Retinal pigment epithelial cell (primary cell): ENCODE measurements around the gene RNF4.
A peak's percentile ranks its signal among the peaks of the same experiment; 100 is the strongest.

Experiments
- DNase-seq: peaks from one replicate; pipeline ENCODE4 v3.0.0-alpha.2; 2010; ENCODE audit warnings: low read depth
- H3K4me3 ChIP-seq: 2 replicates; pipeline ENCODE4 v1.5.1; 2011; ENCODE audit warnings: mild to moderate bottlenecking, low read length, control low read depth, moderate library complexity
- TF ChIP-seq, protein P1 (sequence below): conservative IDR thresholded peaks from 2 replicates; pipeline ENCODE4 v1.5.1; 2011; ENCODE audit warnings: low read depth, low read length, control low read depth, inconsistent platforms

RNF4 gene

GRCh38 chr4:2437475-2438215 is 31.3 kb upstream of the RNF4 start:
- no peak overlapping the region for H3K4me3 ChIP-seq
- DNase-seq: no peak
- TF ChIP-seq, protein P1, sequence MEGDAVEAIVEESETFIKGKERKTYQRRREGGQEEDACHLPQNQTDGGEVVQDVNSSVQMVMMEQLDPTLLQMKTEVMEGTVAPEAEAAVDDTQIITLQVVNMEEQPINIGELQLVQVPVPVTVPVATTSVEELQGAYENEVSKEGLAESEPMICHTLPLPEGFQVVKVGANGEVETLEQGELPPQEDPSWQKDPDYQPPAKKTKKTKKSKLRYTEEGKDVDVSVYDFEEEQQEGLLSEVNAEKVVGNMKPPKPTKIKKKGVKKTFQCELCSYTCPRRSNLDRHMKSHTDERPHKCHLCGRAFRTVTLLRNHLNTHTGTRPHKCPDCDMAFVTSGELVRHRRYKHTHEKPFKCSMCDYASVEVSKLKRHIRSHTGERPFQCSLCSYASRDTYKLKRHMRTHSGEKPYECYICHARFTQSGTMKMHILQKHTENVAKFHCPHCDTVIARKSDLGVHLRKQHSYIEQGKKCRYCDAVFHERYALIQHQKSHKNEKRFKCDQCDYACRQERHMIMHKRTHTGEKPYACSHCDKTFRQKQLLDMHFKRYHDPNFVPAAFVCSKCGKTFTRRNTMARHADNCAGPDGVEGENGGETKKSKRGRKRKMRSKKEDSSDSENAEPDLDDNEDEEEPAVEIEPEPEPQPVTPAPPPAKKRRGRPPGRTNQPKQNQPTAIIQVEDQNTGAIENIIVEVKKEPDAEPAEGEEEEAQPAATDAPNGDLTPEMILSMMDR: no peak

DNA sequence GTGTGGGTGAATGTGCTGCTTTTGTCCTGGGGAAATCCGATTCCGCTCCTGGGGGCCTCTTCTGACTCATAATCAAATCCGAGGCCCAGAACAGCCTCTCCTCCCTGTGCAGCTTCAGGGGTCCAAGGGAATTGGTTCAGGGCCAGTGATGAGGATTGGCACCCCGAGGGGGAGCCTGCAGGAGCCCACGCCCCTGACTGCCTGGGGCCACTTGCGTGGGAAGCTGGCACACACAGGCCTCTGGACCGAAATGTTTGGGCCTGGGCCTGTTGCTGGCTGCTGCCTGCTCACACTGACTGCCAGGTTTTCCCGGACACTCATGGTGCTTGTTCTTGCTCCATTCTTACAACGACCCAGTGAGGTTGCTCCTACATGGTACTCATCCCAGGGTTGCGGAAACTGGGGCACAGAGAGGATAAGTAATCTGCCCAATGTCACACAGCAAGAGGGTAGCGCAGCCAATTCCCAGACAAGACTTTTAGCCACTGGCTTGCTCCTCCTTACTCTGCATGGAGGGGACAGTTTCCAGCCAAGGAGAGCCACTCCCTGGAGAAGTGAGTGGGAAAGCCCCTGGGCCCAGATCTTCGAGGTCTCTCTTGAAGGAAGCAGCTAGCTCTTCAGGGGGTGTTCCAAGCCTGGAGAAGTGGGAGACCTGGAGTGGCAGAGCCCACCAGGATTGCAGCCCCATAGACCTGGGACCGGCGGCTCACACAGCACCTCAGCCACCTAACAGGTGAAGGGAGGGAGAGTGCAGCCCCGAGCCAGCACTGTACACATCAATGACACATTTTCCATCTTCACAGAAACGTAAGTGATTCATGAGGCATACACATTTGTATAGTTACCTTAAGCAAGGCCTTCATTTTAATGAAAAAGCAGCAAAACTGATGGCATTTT is 29.8 kb upstream of the RNF4 start:
- TF ChIP-seq, protein P1: no peak
- DNase-seq: no peak

DNA sequence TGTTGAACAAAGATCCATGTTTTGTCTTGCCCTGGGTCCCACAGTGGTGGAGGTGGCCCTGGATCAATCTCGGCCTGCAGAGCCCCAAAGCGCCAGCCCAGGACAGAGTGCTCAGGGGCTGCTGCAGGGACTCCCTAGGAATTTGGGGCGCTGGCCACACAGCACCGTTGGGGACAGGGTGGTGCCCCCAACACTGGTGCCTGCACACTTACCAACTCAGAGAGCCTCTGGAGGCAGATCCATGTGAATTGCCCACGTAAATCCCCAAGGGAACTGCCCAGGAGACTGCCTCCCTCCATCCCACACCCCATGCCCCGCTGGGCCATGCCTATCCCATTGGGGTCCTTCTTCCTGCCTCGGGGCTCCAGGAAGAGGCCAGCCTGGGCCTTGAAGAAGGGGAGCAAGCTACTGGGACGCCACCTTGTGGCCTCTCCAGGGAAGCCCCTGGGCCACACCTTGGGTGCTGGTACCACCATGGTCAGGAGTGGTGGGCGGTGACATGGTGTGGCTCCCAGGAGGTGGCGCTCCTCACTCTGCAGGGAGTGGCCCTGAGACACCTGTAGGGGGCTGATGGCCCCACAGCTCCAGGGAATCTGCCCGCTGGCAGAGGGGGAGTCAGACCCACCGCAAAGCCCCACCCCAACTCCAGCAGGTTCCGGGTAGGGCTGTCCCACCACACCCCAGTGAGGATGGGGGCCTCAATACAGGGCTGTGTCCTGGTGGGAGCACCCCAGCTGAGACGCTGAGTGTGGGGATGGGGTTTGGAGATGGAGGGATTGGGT is 27.3 kb upstream of the RNF4 start:
- TF ChIP-seq, protein P1: peak; percentile 95
- H3K4me3 ChIP-seq: no peak overlapping the region
- DNase-seq: peak; percentile 37

More for the DNA sequence above, 29.8 kb upstream of the RNF4 start:
- H3K4me3 ChIP-seq: no peak overlapping the region

DNA sequence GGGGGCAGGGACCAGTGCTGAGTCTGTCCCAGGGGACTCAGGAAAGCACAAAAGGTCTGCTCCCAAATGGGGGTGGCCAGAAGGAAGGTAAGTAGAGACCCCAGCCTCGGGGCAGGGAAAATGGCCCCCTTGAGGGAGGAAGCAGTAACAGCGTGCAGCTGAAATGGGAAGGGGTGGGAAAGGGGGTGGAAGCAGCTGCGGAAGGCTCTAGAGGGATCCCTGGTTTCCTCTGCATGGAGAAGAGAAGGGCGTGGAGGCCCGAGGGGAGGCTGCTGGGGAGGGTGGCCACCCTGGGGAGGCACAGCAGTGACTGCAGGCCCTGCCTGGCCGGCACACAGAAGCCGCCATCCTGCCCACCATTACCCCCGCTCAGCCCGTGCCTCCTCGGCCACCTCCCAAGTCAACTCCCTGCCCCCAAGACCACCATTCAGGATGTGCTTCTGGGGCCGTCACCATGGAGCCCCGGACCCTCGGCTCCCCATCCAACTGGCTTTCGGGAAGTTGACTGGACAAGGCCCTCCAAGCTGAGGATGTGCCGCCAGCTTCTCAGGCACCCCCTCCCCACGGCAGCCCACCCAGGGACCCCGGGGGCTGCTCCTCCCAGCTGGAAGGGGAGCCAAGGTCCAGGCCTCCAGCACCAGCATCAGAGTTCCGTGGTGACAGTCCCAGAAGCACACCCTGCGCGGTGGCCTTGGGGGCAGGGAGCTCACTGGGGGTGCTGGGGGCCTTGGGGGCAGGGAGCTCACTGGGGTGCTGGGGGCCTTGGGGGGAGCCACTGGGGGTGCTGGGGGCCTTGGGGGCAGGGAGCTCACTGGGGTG is 26.5 kb upstream of the RNF4 start:
- DNase-seq: no peak
- H3K4me3 ChIP-seq: no peak overlapping the region
- TF ChIP-seq, protein P1: no peak

DNA sequence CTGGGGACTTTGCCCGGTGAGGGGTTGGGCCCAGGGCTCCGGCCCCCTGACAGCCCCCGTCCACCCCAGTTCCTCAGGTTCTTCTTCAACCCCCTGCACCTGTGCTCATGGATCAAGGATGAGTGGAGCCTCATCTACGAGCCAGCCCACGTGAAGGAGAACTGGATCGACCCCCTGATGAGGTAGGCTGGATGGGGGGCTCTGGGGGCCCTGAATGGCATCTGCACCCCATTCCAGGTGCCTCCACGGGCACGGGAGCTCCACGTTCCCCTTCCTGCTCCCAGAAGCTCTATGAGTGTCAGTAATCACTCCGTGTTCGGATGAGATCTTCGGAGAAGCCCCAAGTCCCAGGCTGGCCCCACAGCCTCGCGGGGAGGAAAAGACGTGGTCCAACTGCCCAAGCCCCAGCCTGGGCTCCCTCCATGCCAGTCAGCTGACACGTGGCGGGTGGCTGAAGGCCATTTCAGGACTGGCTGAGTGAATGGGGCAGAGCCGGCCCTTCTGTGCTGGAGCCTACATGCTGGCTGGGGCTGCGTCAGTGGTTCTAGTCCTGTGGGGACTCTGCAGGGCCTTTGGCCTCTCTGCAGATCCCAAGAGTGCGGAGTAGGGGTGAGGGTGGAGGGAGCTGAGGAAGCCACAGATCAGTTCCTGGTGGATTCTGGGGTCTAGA is 25.7 kb upstream of the RNF4 start:
- no peak for DNase-seq
- no peak overlapping the region for H3K4me3 ChIP-seq
- TF ChIP-seq, protein P1: no peak
